ELF-1 (cell line): Measurements from ENCODE around the gene SRL.
A peak's percentile ranks its signal among the peaks of the same experiment; 100 is the strongest.
"Not testable (repeated sequence)": the region's sequence is repeated elsewhere in the genome, so short reads cannot be mapped to it uniquely, and the experiment has no call there.

Source experiments
- DNase-seq: peaks from one replicate; pipeline ENCODE4 v3.0.0-alpha.2; 2016; ENCODE audit warnings: low read depth, low spot score

The SRL gene

DNA sequence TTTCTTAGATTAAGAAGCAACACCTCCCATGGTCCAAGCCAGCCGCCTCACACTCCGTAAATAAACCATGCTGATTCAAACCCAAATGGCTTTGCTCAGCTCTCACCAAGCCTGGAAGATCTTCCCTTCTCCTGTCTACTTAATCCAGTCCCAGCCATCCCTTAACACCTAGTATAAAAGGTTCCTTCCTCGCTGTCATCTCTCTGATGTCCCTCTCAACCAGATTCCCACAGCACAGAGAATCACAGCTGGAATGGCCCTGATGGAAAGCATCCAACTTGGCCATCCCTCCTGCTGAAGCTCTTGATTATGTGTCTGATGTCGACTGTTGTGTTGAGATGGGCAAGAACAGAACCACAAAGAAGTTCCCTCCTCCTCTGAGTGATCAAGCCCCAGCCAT lies 75.1 kb downstream of the SRL start:
- no peak for DNase-seq

DNA sequence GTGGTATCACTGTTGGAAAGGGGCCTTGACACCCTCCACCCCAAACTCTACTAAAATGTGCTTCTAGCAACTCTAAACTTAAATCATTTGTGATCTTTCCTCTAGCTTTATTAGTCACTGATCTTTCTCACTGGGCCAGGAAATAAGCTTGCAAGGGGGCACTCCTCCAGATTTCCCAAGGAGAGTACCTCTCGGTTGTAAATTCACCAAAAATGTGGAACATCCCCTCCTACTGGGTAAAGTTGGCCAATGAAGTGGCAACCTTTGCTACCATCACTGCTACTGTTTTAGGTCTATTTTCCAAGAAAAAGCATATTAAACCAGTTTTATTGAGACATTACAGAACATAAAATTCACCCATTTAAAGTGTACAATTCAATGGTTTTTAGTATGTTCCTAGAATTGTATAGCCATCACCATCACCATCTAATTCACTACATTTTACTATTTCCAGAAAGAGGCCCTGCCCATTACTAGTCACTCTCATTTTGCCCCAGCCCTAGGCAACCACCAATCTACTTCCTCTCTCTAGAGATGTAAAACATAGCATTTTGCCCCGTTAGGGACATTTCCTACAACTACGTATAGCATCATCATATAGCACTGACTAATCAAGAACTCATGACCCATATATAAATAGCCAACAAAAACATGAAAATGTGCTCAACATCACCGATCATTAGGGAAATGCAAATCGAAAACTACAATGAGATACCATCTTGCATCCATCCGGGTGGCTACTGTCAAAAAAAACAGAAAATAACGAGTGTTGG lies 81.0 kb downstream of the SRL start:
- DNase-seq, result no peak

DNA sequence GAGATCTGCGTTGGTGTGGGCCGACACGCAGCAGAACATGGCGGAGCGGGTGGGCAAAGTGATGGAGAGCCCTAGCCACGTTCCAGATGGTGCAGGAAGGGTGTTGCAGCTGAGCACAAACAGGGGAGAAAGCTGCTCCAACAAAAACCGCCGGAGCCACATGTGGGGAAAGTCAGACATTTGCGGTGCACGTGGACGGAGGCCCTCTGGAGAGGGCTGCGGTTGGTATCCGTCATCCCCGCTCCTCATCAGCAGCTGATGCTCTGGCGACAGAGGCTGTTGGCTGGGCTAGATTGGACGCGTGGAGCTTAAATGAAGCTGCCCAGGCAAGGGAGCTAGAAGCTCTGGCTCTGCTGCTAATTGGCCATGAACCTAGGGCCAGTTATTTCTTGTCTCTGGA lies 82.2 kb downstream of the SRL start:
- DNase-seq, result no peak

DNA sequence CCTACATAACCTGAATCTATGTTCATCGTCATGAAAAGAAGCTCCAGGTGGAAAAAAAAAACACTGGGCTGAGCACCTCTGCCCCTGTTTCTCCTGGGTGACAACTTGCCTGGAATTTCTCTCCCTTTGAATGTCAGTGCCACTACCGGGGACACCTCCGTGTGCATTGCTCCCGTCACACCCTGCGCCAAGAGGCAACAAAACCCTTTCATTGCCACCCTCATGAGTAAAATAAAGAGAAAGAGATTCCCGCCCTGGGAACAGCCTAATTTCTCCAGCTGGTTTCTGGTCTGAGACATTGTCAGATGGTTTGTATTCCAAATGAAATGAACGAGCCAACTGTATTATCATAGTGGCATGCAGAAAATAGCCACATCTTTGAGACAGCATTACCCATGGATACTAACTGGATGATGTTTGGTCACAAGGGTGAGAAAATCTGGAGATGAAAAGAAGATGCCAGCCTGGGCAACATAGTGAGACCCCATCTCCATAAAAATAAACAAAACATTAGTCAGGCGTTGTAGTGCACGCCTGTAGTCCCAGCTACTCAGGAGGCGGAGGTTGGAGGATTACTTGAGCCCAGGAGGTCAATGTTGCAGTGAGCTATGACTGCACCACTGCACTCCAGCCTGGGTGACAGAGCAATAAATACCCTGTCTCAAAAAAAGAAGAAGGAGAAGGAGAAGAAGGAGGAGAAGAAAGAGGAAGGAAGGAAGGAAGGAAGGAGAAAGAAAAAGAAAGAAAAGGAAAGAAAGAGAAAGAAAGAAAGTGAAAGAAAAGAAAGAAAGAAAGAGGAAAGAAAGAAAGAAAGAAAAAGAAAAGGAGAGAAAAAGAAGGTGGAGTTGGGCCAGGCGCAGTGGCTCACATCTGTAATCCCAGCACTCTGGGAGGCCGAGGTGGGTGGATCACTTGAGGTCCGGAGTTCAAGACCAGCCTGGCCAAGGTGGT lies 83.5 kb downstream of the SRL start:
- no peak for DNase-seq

DNA sequence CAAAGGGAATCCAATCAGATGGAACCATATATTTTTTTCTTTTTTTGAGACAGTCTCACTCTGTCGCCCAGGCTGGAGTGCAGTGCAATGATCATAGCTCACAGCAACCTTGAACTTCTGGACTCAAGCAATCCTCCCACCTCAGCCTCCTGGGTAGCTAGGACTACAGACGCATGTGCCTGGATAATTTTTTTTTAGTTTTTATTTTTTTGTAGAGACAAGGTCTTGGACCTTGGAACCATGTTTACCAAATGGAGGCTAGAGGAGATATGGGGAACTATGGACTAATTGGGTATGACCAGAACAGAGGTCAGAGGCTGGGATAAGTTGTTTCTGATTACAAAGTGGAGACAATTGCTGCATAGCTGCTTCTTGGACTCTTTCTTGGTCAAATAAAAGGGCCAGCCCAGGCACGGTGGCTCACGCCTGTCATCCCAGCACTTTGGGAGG lies 84.5 kb downstream of the SRL start:
- no peak for DNase-seq

DNA sequence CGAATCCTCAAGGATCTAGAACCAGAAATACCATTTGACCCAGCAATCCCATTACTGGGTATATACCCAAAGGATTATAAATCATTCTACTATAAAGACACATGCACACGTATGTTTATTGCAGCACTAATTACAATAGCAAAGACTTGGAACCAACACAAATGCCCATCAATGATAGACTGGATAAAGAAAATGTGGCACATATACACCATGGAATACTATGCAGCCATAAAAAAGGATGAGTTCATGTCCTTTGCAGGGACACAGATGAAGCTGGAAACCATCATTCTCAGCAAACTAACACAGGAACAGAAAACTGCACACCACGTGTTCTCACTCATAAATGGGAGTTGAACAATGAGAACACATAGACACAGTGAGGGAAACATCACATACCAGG lies 85.4 kb downstream of the SRL start:
- DNase-seq, result not testable (repeated sequence)

DNA sequence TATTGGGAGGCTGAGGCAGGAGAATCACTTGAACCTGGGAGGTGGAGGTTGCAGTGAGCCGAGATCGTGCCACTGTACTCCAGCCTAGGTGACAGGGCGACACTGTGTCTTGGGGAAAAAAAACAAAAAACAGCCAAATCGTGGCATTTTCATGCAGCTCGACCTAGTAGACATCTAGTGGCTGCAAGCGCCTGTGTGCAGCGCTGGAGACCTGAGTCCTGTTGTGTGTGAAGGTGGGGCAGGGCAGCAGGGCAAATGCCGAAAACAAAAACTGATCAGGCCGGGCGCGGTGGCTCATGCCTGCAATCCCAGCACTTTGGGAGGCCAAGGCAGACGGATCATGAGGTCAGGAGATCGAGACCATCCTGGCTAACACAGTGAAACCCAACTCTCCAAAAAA lies 88.5 kb downstream of the SRL start:
- not testable (repeated sequence) for DNase-seq

DNA sequence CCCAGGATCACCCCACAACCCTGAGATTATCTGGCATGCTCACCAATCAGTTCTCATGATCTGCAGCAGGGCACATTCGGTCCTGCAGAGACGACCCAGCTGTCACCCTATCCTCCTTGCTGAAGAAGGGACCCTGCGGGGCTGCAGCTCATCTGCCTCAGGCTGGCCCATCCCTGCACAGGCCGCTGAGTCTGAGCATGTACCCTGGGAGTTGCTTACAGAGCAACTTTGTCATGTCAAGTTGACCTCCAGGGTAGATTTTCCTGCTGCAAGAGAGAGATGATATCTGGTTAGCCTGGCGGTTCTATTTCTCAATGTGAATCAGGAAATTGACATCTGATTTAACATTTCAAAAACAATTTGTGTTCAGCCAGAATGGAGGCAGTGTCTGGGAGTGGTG lies 89.6 kb downstream of the SRL start:
- no peak for DNase-seq

DNA sequence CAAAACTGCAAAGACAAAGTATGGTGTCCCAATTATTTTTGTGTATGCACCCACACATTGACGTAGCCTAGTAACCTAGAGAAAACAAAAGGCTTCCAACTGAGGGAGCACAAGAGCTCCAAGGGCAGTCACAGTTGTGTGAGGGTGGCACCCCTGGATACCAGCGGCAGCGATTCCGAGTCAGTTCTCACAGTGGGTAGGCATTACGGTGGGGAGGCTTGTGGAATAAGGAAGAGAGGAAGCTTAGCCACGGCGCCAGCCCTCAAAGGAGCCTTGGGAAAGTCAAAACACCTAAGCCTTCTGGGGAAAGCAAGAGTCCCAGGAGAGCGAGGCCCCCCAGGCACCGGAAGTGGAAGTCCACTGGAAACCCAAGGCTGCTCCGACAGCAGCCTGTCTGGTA lies 94.6 kb downstream of the SRL start:
- DNase-seq, result peak; percentile 27

DNA sequence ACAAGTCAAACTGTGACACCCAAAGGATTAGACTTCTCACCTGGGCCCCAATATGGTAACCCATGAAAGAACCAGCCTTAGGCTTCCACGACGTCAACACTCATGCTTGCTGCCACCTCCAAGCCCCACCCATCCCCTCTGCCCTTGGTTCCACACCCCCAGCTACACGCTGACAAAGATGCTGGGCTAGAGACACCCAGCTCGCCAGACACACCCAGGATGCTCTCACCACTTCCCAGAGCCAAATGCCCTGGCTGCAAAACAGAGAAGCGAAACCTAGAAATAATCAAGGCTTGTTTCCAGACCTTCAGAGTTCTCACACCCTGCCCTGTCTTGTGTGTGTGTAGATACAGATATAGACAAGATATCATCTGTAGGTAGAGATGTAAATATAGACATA lies 99.6 kb downstream of the SRL start:
- no peak for DNase-seq

DNA sequence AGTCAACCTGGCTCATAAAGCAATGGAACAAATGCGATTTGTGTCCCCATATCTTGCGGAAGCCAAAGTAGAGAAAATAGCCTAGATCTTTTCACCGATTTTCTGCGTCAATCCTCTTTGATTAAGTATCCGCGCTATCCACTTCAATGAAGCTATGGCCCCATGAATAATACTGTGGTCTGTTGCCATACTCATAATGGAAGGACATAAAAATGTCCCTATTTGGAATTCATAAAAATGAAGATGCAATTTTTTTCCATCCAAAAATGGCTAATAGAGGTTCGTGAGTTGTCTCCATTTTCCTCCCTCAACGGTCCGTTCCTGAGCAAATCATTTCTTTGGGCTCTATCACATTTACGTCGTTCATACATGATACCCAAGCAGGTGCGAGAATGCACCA lies 100.3 kb downstream of the SRL start:
- DNase-seq, result no peak

DNA sequence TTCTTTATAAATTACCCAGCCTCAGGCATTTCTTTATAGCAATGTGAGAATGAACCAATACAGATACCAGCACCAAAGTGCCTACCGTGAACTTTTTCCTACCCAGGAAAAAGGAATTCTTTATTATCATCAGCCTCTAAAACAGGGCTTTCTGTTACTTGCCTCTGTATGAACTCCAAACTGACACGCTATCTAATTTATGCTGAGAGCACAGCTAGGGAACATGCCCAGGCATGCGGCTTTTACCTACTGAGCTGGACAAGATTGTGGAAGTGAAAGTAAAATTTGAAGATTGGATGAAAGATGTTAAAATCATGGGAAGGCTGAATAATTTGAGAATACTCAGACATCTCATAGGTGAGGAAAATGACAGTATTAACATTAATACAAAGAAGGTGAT lies 101.2 kb downstream of the SRL start:
- no peak for DNase-seq

DNA sequence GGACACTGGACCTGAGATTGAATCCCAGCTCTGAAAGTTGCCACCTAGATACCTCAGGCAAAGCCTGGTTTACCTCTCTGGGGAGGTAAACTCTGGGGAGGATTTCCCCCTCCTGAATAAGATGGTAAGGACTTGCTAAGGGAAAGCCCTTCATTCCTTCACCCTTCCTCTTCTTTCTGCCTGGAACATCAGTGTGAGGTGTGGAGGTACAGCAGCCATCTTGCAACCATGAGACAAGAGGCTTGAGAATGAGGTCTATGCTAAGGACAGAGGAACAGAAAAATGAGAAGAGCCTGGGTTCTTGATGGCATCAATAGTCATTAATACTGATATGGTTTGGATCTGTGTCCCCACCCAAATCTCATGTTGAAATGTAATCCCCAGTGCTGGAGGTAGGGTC lies 101.9 kb downstream of the SRL start:
- DNase-seq, result no peak
